Adrenal gland (tissue), 12 donors: Measurements from ENCODE around the gene ADK. TPM values are rescaled to one million over a fixed set of nuclear protein-coding genes. Genes with fewer than 3 reads are reported as not detected.

ENCODE experiments used
- DNase-seq, 7 donors: peaks; one replicate each; pipeline ENCODE4 v3.0.0-alpha.2; 2019 to 2020
- H3K27ac ChIP-seq, 5 donors: fragments of 200-600 bp; sonication (generic) in 4 of 5; 1 replicate in 3 of 5; 2 replicates in 2 of 5; pipeline versions ENCODE4 v1.5.1 to v1.8.0; 2016 to 2020; ENCODE audit warnings: mild to moderate bottlenecking in 1 of 5
- H3K27me3 ChIP-seq: fragments of 200-600 bp; 2 replicates; pipeline ENCODE4 v1.8.0; 2021
- H3K36me3 ChIP-seq, 2 donors: fragments of 200-600 bp; replicated peaks in 1 of 2; 1 replicate in 1 of 2; 2 replicates in 1 of 2; pipeline versions ENCODE4 v1.5.1 to v1.8.0; 2018 to 2022
- H3K4me1 ChIP-seq, 2 donors: fragments of 200-600 bp; replicated peaks in 1 of 2; 1 replicate in 1 of 2; 2 replicates in 1 of 2; pipeline versions ENCODE4 v1.5.1 to v1.8.0; 2018 to 2021
- H3K4me3 ChIP-seq, 4 donors: fragments of 200-600 bp; sonication (generic) in 3 of 4; one replicate each; pipeline ENCODE4 v1.5.1; 2016 to 2018
- H3K9me3 ChIP-seq, 3 donors: fragments of 200-600 bp; sonication (generic) in 1 of 3; replicated peaks in 1 of 3; 1 replicate in 2 of 3; 2 replicates in 1 of 3; pipeline versions ENCODE4 v1.5.1 to v1.8.0; 2016 to 2021
- CTCF ChIP-seq, 6 experiments: fragments of 450-650 bp in 4 of 6; fragments of 200-600 bp in 2 of 6; sonication (generic) in 1 of 6; IDR thresholded peaks; 1 replicate in 5 of 6; 2 replicates in 1 of 6; pipeline versions ENCODE4 v1.5.1 to v1.8.0; 2016 to 2021; ENCODE audit warnings: antibody characterized with exemption in 6 of 6, mild to moderate bottlenecking in 2 of 6, moderate library complexity in 1 of 6
- POLR2A ChIP-seq, 2 donors: fragments of 450-650 bp; IDR thresholded peaks; one replicate each; pipeline ENCODE4 v1.6.1; 2017; ENCODE audit warnings: antibody characterized with exemption in 2 of 2, mild to moderate bottlenecking in 2 of 2, moderate library complexity in 1 of 2
- WGBS, 4 donors: extraction: QIAGEN DNeasy Blood & Tissue Kit in 2 of 4; methylation state at CpG; one replicate each; pipeline versions ENCODE4 v1.1.5 to v1.1.7; 2013 to 2017; 5-methylcytosine and 5-hydroxymethylcytosine counted together
- intact Hi-C, 2 donors: fragments of 100-400 bp; cut with DNase I; formaldehyde crosslinking; loops; one replicate each; pipeline versions ENCODE4 v1.14.1 to v1.15.0; 2022 to 2023
- polyA plus RNA-seq, 3 donors: library from polyadenylated mRNA; stranded (reverse); fragments of 200-250 nt in 2 of 3; fragments of 350-450 nt in 1 of 3; fragmentation: Illumina TruSeq in 1 of 3; extraction: RNeasy Lipid Tissue Mini Kit (QIAGEN cat#74804) in 1 of 3; gene quantifications; one replicate each; pipeline ENCODE4 v1.2.3, GENCODE V29; 2013 to 2014
- total RNA-seq, 9 donors: library from RNA; depleted of rRNA in 4 of 9; stranded (reverse); fragments of >200 nt in 4 of 9; fragments of 120-200 nt in 1 of 9; fragmentation: NEBNext Ultra II Directional in 1 of 9; extraction: Animal tissue kit (Norgen Biotek cat#: 25700) in 1 of 9; gene quantifications; one replicate each; pipeline versions ENCODE4 v1.1.0 to v1.2.4, GENCODE V29; 2013 to 2023
- donor health status: healthy with polysubstance abuse.
- donor health status: Bipolar disorder and iron deficiency.
- donor health status: DM: yes; HTN: yes; CAD: no.
- donor health status: DM: no; HTN: no; CAD: no.
- donor health status: DM: no; HTN: no; CAD: no.
- donor health status: DM: yes; HTN: yes; CAD: no.

The ADK gene
- total and polyA plus RNA-seq, 12 donors: 8.2 to 45.5 (median 22.2) TPM

- 76 to 83% (median 81%) methylated on average over 2 of the region's 2 CpGs for WGBS, 4 donors
- H3K27ac ChIP-seq: no peak overlapping the region
- no peak for DNase-seq
- TF ChIP-seq CTCF (IDR thresholded peaks at IDR 0.05): no peak
- TF ChIP-seq POLR2A (IDR thresholded peaks at IDR 0.05): no peak
- no peaks in the 10 kb centered on the region for H3K4me1 ChIP-seq
- no peak overlapping the region for H3K4me3 ChIP-seq
- intact Hi-C loops: no loop called here
- no peaks in the 10 kb centered on the region for H3K27me3 ChIP-seq
- no peaks in the 10 kb centered on the region for H3K9me3 ChIP-seq
- no peaks in the 10 kb centered on the region for H3K36me3 ChIP-seq
These were observed 230.4 kb downstream of the ADK start for GRCh38 chr10:74381291-74381853.

GRCh38 chr10:74382663-74383062, 231.6 kb downstream of the ADK start:
- no peak for DNase-seq
- intact Hi-C loops: no loop called here
- H3K27ac ChIP-seq: no peak overlapping the region
- TF ChIP-seq CTCF (IDR thresholded peaks at IDR 0.05): no peak
- TF ChIP-seq POLR2A (IDR thresholded peaks at IDR 0.05): no peak
- H3K4me3 ChIP-seq: no peak overlapping the region
- H3K9me3 ChIP-seq: no peaks in the 10 kb centered on the region
- H3K4me1 ChIP-seq: no peaks in the 10 kb centered on the region
- H3K27me3 ChIP-seq: no peaks in the 10 kb centered on the region
- no peaks in the 10 kb centered on the region for H3K36me3 ChIP-seq
- WGBS, 4 donors: 81 to 88% (median 84%) methylated on average over 1 of the region's 1 CpG

GRCh38 chr10:74383642-74384041, 232.6 kb downstream of the ADK start:
- H3K9me3 ChIP-seq: no peaks in the 10 kb centered on the region
- intact Hi-C loops: no loop called here
- no peaks in the 10 kb centered on the region for H3K4me1 ChIP-seq
- H3K4me3 ChIP-seq: no peak overlapping the region
- no peaks in the 10 kb centered on the region for H3K36me3 ChIP-seq
- no peak for TF ChIP-seq POLR2A (IDR thresholded peaks at IDR 0.05)
- no peak for TF ChIP-seq CTCF (IDR thresholded peaks at IDR 0.05)
- no peak overlapping the region for H3K27ac ChIP-seq
- no peaks in the 10 kb centered on the region for H3K27me3 ChIP-seq
- no peak for DNase-seq

- Histone ChIP-seq H3K27ac (no peak overlapping the region), H3K27me3 (no peaks in the 10 kb centered on the region), H3K4me1 (no peaks in the 10 kb centered on the region), H3K4me3 (no peak overlapping the region), H3K9me3 (no peaks in the 10 kb centered on the region), H3K36me3 (no peaks in the 10 kb centered on the region)
- WGBS, 4 donors: 91 to 96% (median 93%) methylated on average over 3 of the region's 3 CpGs
- intact Hi-C loops: no loop called here
- TF ChIP-seq POLR2A (IDR thresholded peaks at IDR 0.05): no peak
- TF ChIP-seq CTCF (IDR thresholded peaks at IDR 0.05): no peak
- no peak for DNase-seq
These were observed 233.7 kb downstream of the ADK start for GRCh38 chr10:74384615-74385183.
